Middle frontal gyrus (tissue), 1 donor: Measurements from ENCODE around the gene PRPF6.

Experiments
- DNase-seq: peaks from one replicate; pipeline ENCODE4 v3.0.0-alpha.2; 2015; ENCODE audit warnings: low spot score; ENCODE audit errors: extremely low spot score

The PRPF6 gene

GRCh38 chr20:64045346-64046011, 64.5 kb downstream of the PRPF6 start:
- no peak for DNase-seq

GRCh38 chr20:64047046-64047389, 66.1 kb downstream of the PRPF6 start:
- no peak for DNase-seq

- no peak for DNase-seq
Observed at GRCh38 chr20:64047968-64048401, 67.1 kb downstream of the PRPF6 start.

GRCh38 chr20:64048402-64049044, 67.6 kb downstream of the PRPF6 start:
- no peak for DNase-seq

- DNase-seq = no peak
Observed at GRCh38 chr20:64049060-64049877, 68.3 kb downstream of the PRPF6 start, which contains the start of gene SOX18. SOX18 (minus strand) TSS chr20:64049639; CDS start chr20:64049516, 123 bp downstream.

GRCh38 chr20:64049878-64050260, 68.9 kb downstream of the PRPF6 start:
- no peak for DNase-seq

GRCh38 chr20:64050261-64051032, 69.5 kb downstream of the PRPF6 start:
- DNase-seq = no peak

GRCh38 chr20:64051033-64051452, 70.1 kb downstream of the PRPF6 start:
- no peak for DNase-seq

GRCh38 chr20:64051561-64052325, 70.8 kb downstream of the PRPF6 start:
- no peak for DNase-seq

- DNase-seq = no peak
Observed at GRCh38 chr20:64052326-64052722, 71.4 kb downstream of the PRPF6 start.

GRCh38 chr20:64052987-64053840, 72.3 kb downstream of the PRPF6 start:
- no peak for DNase-seq

- no peak for DNase-seq
Observed at GRCh38 chr20:64053841-64054661, 73.1 kb downstream of the PRPF6 start.

- no peak for DNase-seq
Observed at GRCh38 chr20:64055396-64055892, 74.5 kb downstream of the PRPF6 start.

GRCh38 chr20:64055893-64056638, 75.1 kb downstream of the PRPF6 start:
- DNase-seq = no peak

GRCh38 chr20:64056639-64056888, 75.6 kb downstream of the PRPF6 start:
- DNase-seq = no peak

- no peak for DNase-seq
Observed at GRCh38 chr20:64056889-64057627, 76.1 kb downstream of the PRPF6 start.

GRCh38 chr20:64057628-64058498, 76.9 kb downstream of the PRPF6 start:
- DNase-seq = no peak
